ENCODE measurements around the gene COL5A2. TPM values are rescaled to one million over a fixed set of nuclear protein-coding genes. Genes with fewer than 3 reads are reported as not detected.

COL5A2 gene
- total RNA-seq, 1 donor from 2014 or later: 0.13 TPM

DNA sequence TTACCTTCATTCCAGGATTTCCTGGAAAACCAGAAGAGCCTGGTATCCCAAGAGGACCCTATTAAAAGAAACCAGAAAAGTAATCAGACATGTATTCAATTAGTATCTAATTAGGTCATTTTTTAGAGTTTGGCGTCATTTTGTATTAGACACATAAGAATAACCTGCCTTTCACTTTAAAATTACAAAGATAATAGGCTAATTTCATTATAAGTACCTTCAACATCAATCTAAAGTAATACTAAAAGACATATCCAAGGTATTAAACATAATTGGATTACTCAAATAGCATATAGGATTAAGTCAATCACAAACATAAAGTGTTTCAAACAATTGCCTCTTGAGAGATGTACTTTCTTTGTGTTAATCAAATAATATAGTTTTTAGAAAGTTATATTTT lies 107.5 kb downstream of the COL5A2 start:
- no peaks in the 10 kb centered on the region for H3K36me3 Mint-ChIP-seq (ENCODE audit: low read depth)
- peaks cover 5% of the 10 kb centered on the region for H3K4me1 Mint-ChIP-seq
- ATAC-seq (ENCODE audit: low read depth): no peak
- H3K27me3 Mint-ChIP-seq: no peaks in the 10 kb centered on the region
- POLR2A ChIA-PET: no interaction called here
- no peaks in the 10 kb centered on the region for H3K9me3 Mint-ChIP-seq
- CTCF ChIA-PET: no interaction called here
- TF ChIP-seq, protein P1, sequence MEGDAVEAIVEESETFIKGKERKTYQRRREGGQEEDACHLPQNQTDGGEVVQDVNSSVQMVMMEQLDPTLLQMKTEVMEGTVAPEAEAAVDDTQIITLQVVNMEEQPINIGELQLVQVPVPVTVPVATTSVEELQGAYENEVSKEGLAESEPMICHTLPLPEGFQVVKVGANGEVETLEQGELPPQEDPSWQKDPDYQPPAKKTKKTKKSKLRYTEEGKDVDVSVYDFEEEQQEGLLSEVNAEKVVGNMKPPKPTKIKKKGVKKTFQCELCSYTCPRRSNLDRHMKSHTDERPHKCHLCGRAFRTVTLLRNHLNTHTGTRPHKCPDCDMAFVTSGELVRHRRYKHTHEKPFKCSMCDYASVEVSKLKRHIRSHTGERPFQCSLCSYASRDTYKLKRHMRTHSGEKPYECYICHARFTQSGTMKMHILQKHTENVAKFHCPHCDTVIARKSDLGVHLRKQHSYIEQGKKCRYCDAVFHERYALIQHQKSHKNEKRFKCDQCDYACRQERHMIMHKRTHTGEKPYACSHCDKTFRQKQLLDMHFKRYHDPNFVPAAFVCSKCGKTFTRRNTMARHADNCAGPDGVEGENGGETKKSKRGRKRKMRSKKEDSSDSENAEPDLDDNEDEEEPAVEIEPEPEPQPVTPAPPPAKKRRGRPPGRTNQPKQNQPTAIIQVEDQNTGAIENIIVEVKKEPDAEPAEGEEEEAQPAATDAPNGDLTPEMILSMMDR (IDR thresholded peaks at IDR 0.05): no peak
- DNase-seq: no peak
- H3K27ac Mint-ChIP-seq: no peak overlapping the region
- H3K4me3 Mint-ChIP-seq: no peak overlapping the region
- intact Hi-C loops (cut with micrococcal nuclease): no loop called here

DNA sequence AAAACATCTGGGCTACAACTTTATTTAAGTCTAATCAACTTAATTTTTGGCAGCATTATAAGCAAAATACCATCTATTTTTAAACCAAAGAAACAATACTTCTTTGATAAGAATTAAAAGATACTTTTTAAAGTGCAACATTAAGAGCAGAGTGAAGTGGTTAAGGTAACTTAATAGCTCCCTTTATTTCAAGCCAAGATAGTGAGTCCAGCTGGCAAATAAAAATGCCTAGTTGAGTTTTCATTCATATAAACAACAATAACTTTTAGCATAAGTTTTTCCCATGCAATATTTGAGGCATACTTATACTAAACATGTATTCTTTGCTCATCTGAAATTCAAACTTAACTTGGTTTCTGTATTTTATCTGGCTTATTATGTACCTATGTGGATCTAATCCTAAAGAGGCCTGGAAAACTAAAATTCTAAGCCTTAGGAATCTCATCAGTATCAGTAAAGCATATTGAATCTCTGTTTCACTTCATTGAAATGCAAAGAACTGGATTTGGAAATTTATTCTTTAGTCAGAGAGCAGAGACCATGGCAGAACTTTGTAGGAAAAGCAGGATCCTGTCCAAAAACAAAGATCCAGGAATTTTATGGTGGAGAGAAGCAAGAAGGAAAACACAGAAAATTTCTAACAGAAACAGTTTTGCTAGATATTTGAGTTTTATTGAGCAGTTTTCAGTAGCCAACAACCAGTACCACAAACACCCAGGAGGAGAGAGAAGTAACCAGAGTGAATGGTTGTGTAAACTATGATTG lies 109.5 kb downstream of the COL5A2 start:
- no peak for ATAC-seq (ENCODE audit: low read depth)
- Mint-ChIP-seq H3K4me3 (no peak overlapping the region), H3K9me3 (no peaks in the 10 kb centered on the region), H3K4me1 (peaks cover 5% of the 10 kb centered on the region), H3K36me3 (ENCODE audit: low read depth) (no peaks in the 10 kb centered on the region), H3K27me3 (no peaks in the 10 kb centered on the region), H3K27ac (no peak overlapping the region)
- ChIA-PET POLR2A (no interaction called here), CTCF (no interaction called here)
- intact Hi-C loops (cut with micrococcal nuclease): loop anchor here (2.0 kb wide), 1 partner anchor 13 kb away; no protein-coding TSS in a partner anchor
- TF ChIP-seq, protein P1 (IDR thresholded peaks at IDR 0.05): no peak
- no peak for DNase-seq

DNA sequence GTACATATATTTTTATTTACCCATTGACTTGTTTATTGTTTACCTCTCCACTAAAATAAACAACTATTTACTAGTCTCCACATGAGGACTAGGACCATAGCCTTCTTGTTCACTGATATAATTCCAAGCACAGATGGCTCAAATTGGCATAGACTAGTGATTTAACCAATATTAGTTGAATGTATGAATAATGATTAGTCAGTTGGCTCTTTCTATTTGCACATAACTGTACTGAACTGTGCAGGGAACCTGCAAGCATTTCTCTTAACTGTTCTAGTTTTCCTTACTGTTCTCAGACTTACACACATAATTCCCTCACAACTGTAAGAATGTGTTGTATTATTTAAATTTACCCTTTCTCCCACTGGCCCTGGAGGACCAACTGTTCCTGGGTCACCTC lies 113.5 kb downstream of the COL5A2 start:
- no peaks in the 10 kb centered on the region for H3K27me3 Mint-ChIP-seq
- intact Hi-C loops (cut with micrococcal nuclease): no loop called here

DNA sequence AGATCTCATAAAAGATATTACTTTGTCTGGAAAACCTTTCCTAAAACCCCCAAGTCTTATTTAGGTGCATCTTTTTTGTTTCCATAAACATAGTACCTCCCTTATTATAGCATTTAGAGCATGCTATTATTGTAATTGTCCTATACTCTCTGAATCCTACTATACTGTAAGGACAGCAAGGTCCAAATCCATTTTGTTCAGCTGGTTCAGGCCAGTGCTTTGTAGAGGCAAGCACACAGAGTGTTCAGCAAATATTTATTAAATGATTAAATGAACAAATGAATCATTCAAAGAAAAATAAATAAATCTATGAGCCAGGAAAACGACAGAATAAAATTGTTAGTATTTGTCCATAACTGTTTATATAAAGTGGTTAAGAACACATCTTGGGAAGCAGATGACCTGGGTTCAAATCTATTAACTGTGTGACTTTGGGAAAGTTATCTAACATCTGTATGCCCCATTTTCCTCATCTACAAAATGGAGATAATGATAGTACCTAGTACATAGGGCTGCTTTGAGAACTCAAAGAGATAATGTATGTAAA lies 119.4 kb downstream of the COL5A2 start:
- ATAC-seq (ENCODE audit: low read depth) (no peak), DNase-seq (no peak)
- TF ChIP-seq, protein P1 (IDR thresholded peaks at IDR 0.05): no peak
- H3K27ac Mint-ChIP-seq: no peak overlapping the region
- no peaks in the 10 kb centered on the region for H3K27me3 Mint-ChIP-seq
- POLR2A ChIA-PET: no interaction called here
- H3K9me3 Mint-ChIP-seq: no peaks in the 10 kb centered on the region
- intact Hi-C loops (cut with micrococcal nuclease): no loop called here
- H3K36me3 Mint-ChIP-seq (ENCODE audit: low read depth): no peaks in the 10 kb centered on the region
- H3K4me1 Mint-ChIP-seq: no peaks in the 10 kb centered on the region
- no peak overlapping the region for H3K4me3 Mint-ChIP-seq
- CTCF ChIA-PET: no interaction called here

More for the DNA sequence above, 113.5 kb downstream of the COL5A2 start:
- ATAC-seq (ENCODE audit: low read depth) (no peak), DNase-seq (no peak)
- ChIA-PET CTCF (no interaction called here), POLR2A (no interaction called here)
- Mint-ChIP-seq H3K9me3 (no peaks in the 10 kb centered on the region), H3K4me3 (no peak overlapping the region), H3K36me3 (ENCODE audit: low read depth) (no peaks in the 10 kb centered on the region), H3K4me1 (no peaks in the 10 kb centered on the region), H3K27ac (no peak overlapping the region)
- TF ChIP-seq, protein P1 (IDR thresholded peaks at IDR 0.05): no peak

DNA sequence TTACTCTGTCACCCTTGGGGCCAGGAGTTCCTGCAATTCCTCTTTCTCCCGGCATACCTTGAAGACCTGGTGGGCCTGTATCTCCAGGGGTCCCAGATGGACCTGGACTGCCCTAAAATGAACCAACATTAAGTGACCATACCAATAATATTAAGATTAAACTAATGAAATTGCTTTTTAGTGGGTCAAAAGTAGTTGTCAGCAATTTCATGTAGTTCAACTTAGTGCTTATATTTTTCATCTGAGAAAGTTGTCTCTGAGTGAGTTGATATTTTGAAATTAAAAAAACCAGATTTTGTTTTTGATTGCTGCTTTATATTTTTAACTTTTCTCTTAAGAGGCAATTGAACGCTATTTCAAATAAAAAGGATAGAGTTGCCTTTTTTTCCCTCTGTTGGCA lies 122.2 kb downstream of the COL5A2 start:
- H3K9me3 Mint-ChIP-seq: no peaks in the 10 kb centered on the region
- POLR2A ChIA-PET: no interaction called here

More for the DNA sequence above, 122.2 kb downstream of the COL5A2 start:
- DNase-seq (no peak), ATAC-seq (ENCODE audit: low read depth) (no peak)
- TF ChIP-seq, protein P1 (IDR thresholded peaks at IDR 0.05): no peak
- intact Hi-C loops (cut with micrococcal nuclease): loop anchor here (2.0 kb wide), 1 partner anchor 13 kb away; no protein-coding TSS in a partner anchor
- Mint-ChIP-seq H3K27me3 (no peaks in the 10 kb centered on the region), H3K4me3 (no peak overlapping the region), H3K36me3 (ENCODE audit: low read depth) (no peaks in the 10 kb centered on the region), H3K4me1 (no peaks in the 10 kb centered on the region), H3K27ac (no peak overlapping the region)
- CTCF ChIA-PET: no interaction called here

All from activated B cell treated with CpG ODN at 0.5 μM for 24 hours (primary cell).